CD4-positive, alpha-beta memory T cell (primary cell): ENCODE measurements around the gene CACNB1. TPM values are rescaled to one million over a fixed set of nuclear protein-coding genes. Genes with fewer than 3 reads are reported as not detected.

ENCODE experiments used
- CTCF ChIA-PET: fragments of 350-600 bp; sonication (Branson Sonifier 250); formaldehyde crosslinking; loops from one replicate; lab custom pipeline; 2021; ENCODE audit warnings: inconsistent platforms; ENCODE audit not compliant: partially characterized antibody; lab: Charles Lee
- POLR2A ChIA-PET: fragments of 350-600 bp; sonication (Branson Sonifier 250); formaldehyde crosslinking; loops from one replicate; lab custom pipeline; 2021; ENCODE audit not compliant: partially characterized antibody; lab: Charles Lee
- DNase-seq, 5 donors: peaks; one replicate each; pipeline versions ENCODE4 v3.0.0 to v3.0.0-alpha.2; 2020 to 2022; ENCODE audit warnings: mixed read lengths in 1 of 5
- H3K27ac ChIP-seq: one replicate; pipeline ENCODE4 v1.7.0; 2013; ENCODE audit warnings: low read depth, low read length
- H3K27me3 ChIP-seq: 2 replicates; pipeline ENCODE4 v1.7.0; 2013; ENCODE audit warnings: mild to moderate bottlenecking, low read length, moderate library complexity; ENCODE audit not compliant: insufficient read depth
- H3K36me3 ChIP-seq: 2 replicates; pipeline ENCODE4 v1.7.0; 2013; ENCODE audit warnings: mild to moderate bottlenecking, low read length, moderate library complexity; ENCODE audit not compliant: insufficient read depth
- H3K4me1 ChIP-seq: 2 replicates; pipeline ENCODE4 v1.7.0; 2013; ENCODE audit warnings: mild to moderate bottlenecking, low read length, moderate library complexity; ENCODE audit not compliant: insufficient read depth
- H3K4me3 ChIP-seq, 2 donors: one replicate each; pipeline ENCODE4 v1.7.0; 2013; ENCODE audit warnings: low read length in 2 of 2, mild to moderate bottlenecking in 1 of 2
- H3K9me3 ChIP-seq, 2 donors: one replicate each; pipeline ENCODE4 v1.7.0; 2013; ENCODE audit warnings: low read length in 2 of 2, control low read depth in 1 of 2; ENCODE audit not compliant: control insufficient read depth in 1 of 2
- H3K27ac Mint-ChIP-seq, 7 donors: one replicate each; pipeline ENCODE4 v1.8.0; 2020 to 2021; ENCODE audit warnings: mixed read lengths in 7 of 7, mild to moderate bottlenecking in 6 of 7, inconsistent platforms in 3 of 7, moderate library complexity in 3 of 7
- H3K27me3 Mint-ChIP-seq, 2 donors: one replicate each; pipeline ENCODE4 v1.8.0; 2020 to 2021; ENCODE audit warnings: mixed read lengths in 2 of 2
- H3K36me3 Mint-ChIP-seq, 2 donors: one replicate each; pipeline ENCODE4 v1.8.0; 2020 to 2021; ENCODE audit warnings: mixed read lengths in 2 of 2, inconsistent platforms in 1 of 2, mild to moderate bottlenecking in 1 of 2
- H3K4me1 Mint-ChIP-seq, 4 donors: one replicate each; pipeline ENCODE4 v1.8.0; 2020 to 2021; ENCODE audit warnings: mixed read lengths in 4 of 4, mild to moderate bottlenecking in 1 of 4
- H3K4me3 Mint-ChIP-seq, 8 donors: one replicate each; pipeline ENCODE4 v1.8.0; 2020 to 2021; ENCODE audit warnings: mixed read lengths in 8 of 8, mild to moderate bottlenecking in 7 of 8, moderate library complexity in 6 of 8, inconsistent platforms in 3 of 8
- H3K9me3 Mint-ChIP-seq, 8 donors: one replicate each; pipeline ENCODE4 v1.8.0; 2020 to 2021; ENCODE audit warnings: mixed read lengths in 8 of 8, mild to moderate bottlenecking in 5 of 8, inconsistent platforms in 3 of 8, moderate library complexity in 1 of 8
- intact Hi-C: fragments of 100-400 bp; cut with micrococcal nuclease; formaldehyde crosslinking; loops from one replicate; pipeline ENCODE4 v1.15.1; 2023
- polyA plus RNA-seq, 2 donors: library from polyadenylated mRNA; unstranded; fragments of 300-500 nt; fragmentation: Illumina TruSeq; gene quantifications; one replicate each; pipeline ENCODE4 v1.2.3, GENCODE V29; 2021
- total RNA-seq, 2 experiments: library from RNA; stranded (reverse); gene quantifications; one replicate each; pipeline ENCODE4 v1.2.3, GENCODE V29; 2021

Gene CACNB1
- total and polyA plus RNA-seq, 4 experiments from 2014 or later: 0.20 to 25.7 (median 12.1) TPM

DNA sequence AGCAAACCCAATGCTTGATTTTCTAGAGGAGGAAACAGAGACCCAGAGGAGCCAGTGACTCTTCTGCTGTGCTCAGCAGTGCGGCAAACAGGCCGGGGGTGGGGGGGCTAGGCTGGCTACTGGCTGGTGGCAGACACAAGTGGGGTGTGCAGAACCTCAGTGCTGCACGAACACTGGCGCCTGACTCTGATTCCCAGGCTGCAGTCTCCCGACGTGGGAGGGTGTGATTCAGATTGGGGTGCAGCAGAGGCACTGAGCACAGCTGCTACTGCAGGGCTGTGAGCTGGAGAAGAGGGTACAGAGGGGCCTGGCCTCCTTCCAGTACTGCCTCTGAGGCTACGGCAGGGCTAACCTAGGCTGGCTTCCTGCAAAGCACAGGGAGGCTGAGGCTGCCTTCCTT, 10.7 kb upstream of the CACNB1 start:
- DNase-seq: no peak
- Histone ChIP-seq H3K4me1 (peaks cover 24% of the 10 kb centered on the region), H3K36me3 (peaks cover 19% of the 10 kb centered on the region), H3K9me3 (no peaks in the 10 kb centered on the region), H3K4me3 (no peak overlapping the region), H3K27ac (no peak overlapping the region), H3K27me3 (no peaks in the 10 kb centered on the region)
- H3K4me1 Mint-ChIP-seq: peaks cover 3 to 37% (median 20%) of the 10 kb centered on the region in 4 donors
- no peak overlapping the region for H3K4me3 Mint-ChIP-seq
- ChIA-PET POLR2A (interaction anchor here (1.6 to 4.8 kb wide), 3 partner anchors 9 to 34 kb away, joined by 5 to 54 read pairs (median 25); partner anchors contain the start of gene RPL19), CTCF (interaction anchor here (0.5 to 18.4 kb wide), 4 partner anchors 10 to 1187 kb away, joined by 3 to 554 read pairs (median 6); no protein-coding TSS in a partner anchor)
- H3K27ac Mint-ChIP-seq: no peak overlapping the region
- H3K9me3 Mint-ChIP-seq: no peaks in the 10 kb centered on the region
- H3K36me3 Mint-ChIP-seq: peaks cover 18 to 20% of the 10 kb centered on the region in 2 donors
- intact Hi-C loops: loop anchor here (10.0 kb wide), 2 partner anchors 257 to 503 kb away; partner anchors contain the start of genes CDK12 and MLLT6
- peaks cover 1 to 2% of the 10 kb centered on the region in 2 donors for H3K27me3 Mint-ChIP-seq

- Mint-ChIP-seq H3K4me3 (peak overlapping the region in 1 of 8 donors; percentile 49), H3K4me1 (peaks cover 18 to 63% (median 42%) of the 10 kb centered on the region in 4 donors), H3K27ac (peak overlapping the region in 2 of 7 donors; percentile 55 to 96), H3K27me3 (no peaks in the 10 kb centered on the region), H3K9me3 (peaks cover 0 to under 1% (median 0%) of the 10 kb centered on the region in 8 donors), H3K36me3 (peaks cover 38 to 47% of the 10 kb centered on the region in 2 donors)
- H3K27ac ChIP-seq: no peak overlapping the region
- H3K4me1 ChIP-seq: peaks cover 45% of the 10 kb centered on the region
- H3K9me3 ChIP-seq: no peaks in the 10 kb centered on the region
- DNase-seq: no peak
- peaks cover 37% of the 10 kb centered on the region for H3K36me3 ChIP-seq
- intact Hi-C loops: loop anchor here (10.0 kb wide), 2 partner anchors 260 to 500 kb away; partner anchors contain the start of genes CDK12 and MLLT6
- no peak overlapping the region for H3K4me3 ChIP-seq
- no peaks in the 10 kb centered on the region for H3K27me3 ChIP-seq
- CTCF ChIA-PET: interaction anchor here (0.7 to 18.4 kb wide), 4 partner anchors 9 to 222 kb away, joined by 3 to 554 read pairs (median 4); no protein-coding TSS in a partner anchor
- POLR2A ChIA-PET: interaction anchor here (1.0 to 2.8 kb wide), 2 partner anchors 33 to 39 kb away, joined by 3 to 35 read pairs; no protein-coding TSS in a partner anchor
These were observed 7.7 kb upstream of the CACNB1 start for GRCh38 chr17:39205112-39205526.

GRCh38 chr17:39204245-39204644, 6.8 kb upstream of the CACNB1 start:
- Histone ChIP-seq H3K27ac (no peak overlapping the region), H3K27me3 (no peaks in the 10 kb centered on the region), H3K9me3 (no peaks in the 10 kb centered on the region), H3K4me1 (peaks cover 42% of the 10 kb centered on the region), H3K36me3 (peaks cover 37% of the 10 kb centered on the region), H3K4me3 (no peak overlapping the region)
- intact Hi-C loops: loop anchor here (10.0 kb wide), 2 partner anchors 261 to 499 kb away; partner anchors contain the start of genes CDK12 and MLLT6
- POLR2A ChIA-PET: interaction anchor here (1.0 kb wide), 1 partner anchor 34 kb away, joined by 5 read pairs; no protein-coding TSS in a partner anchor
- Mint-ChIP-seq H3K36me3 (peaks cover 40 to 51% of the 10 kb centered on the region in 2 donors), H3K4me1 (peaks cover 23 to 67% (median 45%) of the 10 kb centered on the region in 4 donors), H3K27me3 (no peaks in the 10 kb centered on the region), H3K27ac (peak overlapping the region in 1 of 7 donors; percentile 96), H3K9me3 (peaks cover 0 to 5% (median 0%) of the 10 kb centered on the region in 8 donors), H3K4me3 (peak overlapping the region in 1 of 8 donors; percentile 43)
- CTCF ChIA-PET: interaction anchor here (1.0 to 18.4 kb wide), 2 partner anchors 35 to 40 kb away, joined by 3 to 554 read pairs; no protein-coding TSS in a partner anchor
- no peak for DNase-seq

DNA sequence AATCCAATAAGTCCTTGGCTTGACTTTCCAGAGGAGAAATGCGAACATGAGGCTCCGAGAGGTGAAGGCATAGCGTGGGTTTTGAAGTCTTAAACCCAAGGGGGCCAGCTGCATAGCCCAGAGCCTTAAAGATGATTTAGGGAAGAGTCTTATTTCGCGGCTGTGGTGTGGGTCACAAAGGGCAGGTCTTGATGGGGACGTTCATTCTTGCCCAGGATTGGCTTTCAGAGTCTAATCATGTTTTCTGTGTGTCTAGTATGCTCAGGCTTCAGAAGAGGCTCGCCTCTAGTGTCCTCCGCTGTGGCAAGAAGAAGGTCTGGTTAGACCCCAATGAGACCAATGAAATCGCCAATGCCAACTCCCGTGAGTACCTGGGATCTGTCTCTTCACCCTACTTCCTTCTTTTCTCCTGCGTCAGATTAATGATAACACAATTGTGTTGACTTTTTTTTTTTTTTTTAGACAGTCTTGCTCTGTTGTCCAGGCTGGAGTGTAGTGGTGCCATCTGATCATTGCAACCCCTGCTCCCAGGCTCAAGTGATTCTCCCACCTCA, 3.6 kb upstream of the CACNB1 start:
- H3K27me3 ChIP-seq: no peaks in the 10 kb centered on the region
- H3K9me3 ChIP-seq: no peaks in the 10 kb centered on the region
- H3K27ac Mint-ChIP-seq: peak overlapping the region; percentile 96 to 100 (median 100)
- H3K4me3 Mint-ChIP-seq: peak overlapping the region; percentile 86 to 98 (median 96)
- POLR2A ChIA-PET: interaction anchor here (0.7 to 2.2 kb wide), 3 partner anchors 26 to 261 kb away, joined by 3 to 50 read pairs (median 11); partner anchors contain the start of gene CDK12
- H3K27me3 Mint-ChIP-seq: no peaks in the 10 kb centered on the region
- H3K27ac ChIP-seq: peak overlapping the region; percentile 98
- H3K9me3 Mint-ChIP-seq: peaks cover 0 to 5% (median 0%) of the 10 kb centered on the region in 8 donors
- H3K4me3 ChIP-seq: peak overlapping the region; percentile 77 to 93
- peaks cover 40 to 51% of the 10 kb centered on the region in 2 donors for H3K36me3 Mint-ChIP-seq
- H3K4me1 Mint-ChIP-seq: peaks cover 32 to 61% (median 49%) of the 10 kb centered on the region in 4 donors
- CTCF ChIA-PET: interaction anchor here (0.5 to 18.4 kb wide), 2 partner anchors 39 to 620 kb away, joined by 3 to 554 read pairs; no protein-coding TSS in a partner anchor
- H3K4me1 ChIP-seq: peaks cover 50% of the 10 kb centered on the region
- no peak for DNase-seq
- peaks cover 37% of the 10 kb centered on the region for H3K36me3 ChIP-seq
- intact Hi-C loops: loop anchor here (1.0 to 10.0 kb wide), 3 partner anchors 48 to 496 kb away; partner anchors contain the start of genes CDK12 and MLLT6

DNA sequence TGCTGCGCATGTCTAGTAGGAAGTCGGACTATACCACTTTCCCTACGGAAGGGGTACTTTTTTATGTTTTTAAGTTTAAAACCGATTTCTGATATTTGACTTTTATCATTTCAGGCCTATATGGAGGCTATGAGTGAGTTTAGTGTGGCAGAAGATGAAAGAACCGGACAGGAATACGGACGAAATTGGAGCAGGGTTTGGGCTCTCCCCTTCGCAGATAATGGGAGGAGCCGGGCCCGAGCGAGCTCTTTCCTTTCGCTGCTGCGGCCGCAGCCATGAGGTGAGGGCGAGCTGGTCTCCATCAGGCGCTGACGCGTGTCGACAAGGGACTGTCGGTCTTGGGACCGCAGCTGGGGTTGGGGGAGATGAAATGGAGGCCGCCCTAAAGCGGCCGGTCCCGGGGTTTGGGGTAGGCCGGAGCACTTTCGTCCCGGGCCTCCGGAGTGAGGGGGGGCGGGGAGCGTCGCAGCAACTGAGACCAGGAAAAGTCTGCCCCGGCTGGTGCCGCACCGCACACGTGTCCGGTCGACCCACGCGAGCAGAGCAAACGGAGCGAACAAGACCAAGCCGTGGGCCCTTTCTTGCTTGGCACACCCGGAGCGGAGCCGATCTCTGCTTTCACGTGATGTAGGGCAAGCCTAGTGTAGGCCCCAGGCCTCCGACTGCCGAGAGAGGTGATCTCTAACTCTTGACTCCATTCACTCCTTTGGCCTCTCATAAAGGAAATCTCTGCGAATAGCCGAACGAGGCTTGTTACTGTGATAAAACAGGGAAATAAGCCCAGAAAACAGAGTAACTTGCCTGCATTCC, 2.8 kb upstream of the CACNB1 start, which contains the start of gene RPL19:
Gene RPL19, plus strand, starts transcription at position 214 of the 810 bp plus-strand sequence. Its CDS starts 62 bp downstream, at position 276.
- H3K27me3 Mint-ChIP-seq: no peaks in the 10 kb centered on the region
- peaks cover 40 to 54% of the 10 kb centered on the region in 2 donors for H3K36me3 Mint-ChIP-seq
- peaks cover 57% of the 10 kb centered on the region for H3K4me1 ChIP-seq

DNA sequence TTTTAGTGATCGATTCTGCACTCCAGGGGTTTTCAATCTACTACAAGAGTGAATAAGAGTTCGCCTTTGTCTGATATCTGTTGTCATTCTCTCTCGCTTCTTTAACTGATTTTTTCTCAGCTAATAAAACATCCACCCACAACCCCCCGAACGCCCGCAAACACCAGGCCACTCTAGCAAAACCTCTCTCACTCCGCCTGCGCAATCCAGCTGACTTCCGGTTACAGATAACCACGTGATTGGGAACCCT, 2.3 kb upstream of the CACNB1 start:
- Mint-ChIP-seq H3K36me3 (peaks cover 37 to 49% of the 10 kb centered on the region in 2 donors), H3K4me3 (peak overlapping the region; percentile 86 to 98 (median 96)), H3K27ac (peak overlapping the region; percentile 96 to 100 (median 100)), H3K9me3 (peaks cover 0 to 5% (median 0%) of the 10 kb centered on the region in 8 donors), H3K27me3 (no peaks in the 10 kb centered on the region), H3K4me1 (peaks cover 37 to 73% (median 58%) of the 10 kb centered on the region in 4 donors)
- H3K27me3 ChIP-seq: no peaks in the 10 kb centered on the region
- peaks cover 33% of the 10 kb centered on the region for H3K36me3 ChIP-seq
- POLR2A ChIA-PET: interaction anchor here (0.6 to 2.3 kb wide), 31 partner anchors 8 to 1619 kb away, joined by 3 to 50 read pairs (median 5); partner anchors contain the start of genes CDK12, CWC25, FBXL20 and LASP1
- DNase-seq: peak in 4 of 5 donors; percentile 92 to 94 (median 92)
- H3K4me3 ChIP-seq: peak overlapping the region; percentile 77 to 93
- peaks cover 58% of the 10 kb centered on the region for H3K4me1 ChIP-seq
- H3K9me3 ChIP-seq: no peaks in the 10 kb centered on the region
- H3K27ac ChIP-seq: peak overlapping the region; percentile 98
- intact Hi-C loops: loop anchor here (1.0 to 10.0 kb wide), 4 partner anchors 38 to 495 kb away; partner anchors contain the start of genes CDK12 and MLLT6
- CTCF ChIA-PET: interaction anchor here (0.9 to 18.4 kb wide), 7 partner anchors 10 to 330 kb away, joined by 3 to 554 read pairs (median 6); partner anchors contain the start of gene LASP1

More for the DNA sequence above, 2.8 kb upstream of the CACNB1 start, which contains the start of gene RPL19:
- Histone ChIP-seq H3K9me3 (no peaks in the 10 kb centered on the region), H3K36me3 (peaks cover 37% of the 10 kb centered on the region), H3K27me3 (no peaks in the 10 kb centered on the region), H3K4me3 (peak within 1 kb of the TSS; percentile 77 to 93), H3K27ac (peak within 1 kb of the TSS; percentile 98)
- H3K27ac Mint-ChIP-seq: peak within 1 kb of the TSS; percentile 96 to 100 (median 100)
- ChIA-PET POLR2A (interaction anchor here (0.6 to 2.3 kb wide), 30 partner anchors 9 to 1619 kb away, joined by 3 to 50 read pairs (median 5); partner anchors contain the start of genes CDK12, CWC25, FBXL20 and LASP1), CTCF (interaction anchor here (0.9 to 18.4 kb wide), 7 partner anchors 9 to 331 kb away, joined by 3 to 554 read pairs (median 6); partner anchors contain the start of gene LASP1)
- peaks cover 0 to 5% (median 0%) of the 10 kb centered on the region in 8 donors for H3K9me3 Mint-ChIP-seq
- peaks cover 35 to 69% (median 56%) of the 10 kb centered on the region in 4 donors for H3K4me1 Mint-ChIP-seq
- intact Hi-C loops: loop anchor here (1.0 to 10.0 kb wide), 3 partner anchors 47 to 495 kb away; partner anchors contain the start of genes CDK12 and MLLT6
- peak within 1 kb of the TSS; percentile 86 to 98 (median 96) for H3K4me3 Mint-ChIP-seq
- peak in 4 of 5 donors; percentile 85 to 92 (median 88) for DNase-seq
